ENCODE measurements around the gene WIZ.
A peak's percentile ranks its signal among the peaks of the same experiment; 100 is the strongest.
"Not testable (repeated sequence)": the region's sequence is repeated elsewhere in the genome, so short reads cannot be mapped to it uniquely, and the experiment has no call there.

WIZ gene, protein sequence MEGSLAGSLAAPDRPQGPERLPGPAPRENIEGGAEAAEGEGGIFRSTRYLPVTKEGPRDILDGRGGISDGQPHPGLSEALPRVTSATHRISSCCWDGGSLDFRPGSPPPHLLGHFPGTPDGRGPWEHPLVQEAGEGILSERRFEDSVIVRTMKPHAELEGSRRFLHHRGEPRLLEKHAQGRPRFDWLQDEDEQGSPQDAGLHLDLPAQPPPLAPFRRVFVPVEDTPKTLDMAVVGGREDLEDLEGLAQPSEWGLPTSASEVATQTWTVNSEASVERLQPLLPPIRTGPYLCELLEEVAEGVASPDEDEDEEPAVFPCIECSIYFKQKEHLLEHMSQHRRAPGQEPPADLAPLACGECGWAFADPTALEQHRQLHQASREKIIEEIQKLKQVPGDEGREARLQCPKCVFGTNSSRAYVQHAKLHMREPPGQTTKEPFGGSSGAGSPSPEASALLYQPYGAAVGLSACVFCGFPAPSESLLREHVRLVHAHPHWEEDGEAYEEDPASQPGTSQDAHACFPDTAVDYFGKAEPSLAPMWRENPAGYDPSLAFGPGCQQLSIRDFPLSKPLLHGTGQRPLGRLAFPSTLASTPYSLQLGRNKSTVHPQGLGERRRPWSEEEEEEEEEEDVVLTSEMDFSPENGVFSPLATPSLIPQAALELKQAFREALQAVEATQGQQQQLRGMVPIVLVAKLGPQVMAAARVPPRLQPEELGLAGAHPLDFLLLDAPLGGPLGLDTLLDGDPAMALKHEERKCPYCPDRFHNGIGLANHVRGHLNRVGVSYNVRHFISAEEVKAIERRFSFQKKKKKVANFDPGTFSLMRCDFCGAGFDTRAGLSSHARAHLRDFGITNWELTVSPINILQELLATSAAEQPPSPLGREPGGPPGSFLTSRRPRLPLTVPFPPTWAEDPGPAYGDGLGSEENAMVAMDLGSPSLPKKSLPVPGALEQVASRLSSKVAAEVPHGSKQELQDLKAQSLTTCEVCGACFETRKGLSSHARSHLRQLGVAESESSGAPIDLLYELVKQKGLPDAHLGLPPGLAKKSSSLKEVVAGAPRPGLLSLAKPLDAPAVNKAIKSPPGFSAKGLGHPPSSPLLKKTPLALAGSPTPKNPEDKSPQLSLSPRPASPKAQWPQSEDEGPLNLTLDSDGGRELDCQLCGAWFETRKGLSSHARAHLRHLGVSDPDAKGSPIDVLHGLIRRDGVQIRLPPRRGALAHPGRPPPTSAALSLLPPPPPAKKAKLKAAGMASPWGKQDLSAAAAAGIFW (N-terminal part only)

DNA sequence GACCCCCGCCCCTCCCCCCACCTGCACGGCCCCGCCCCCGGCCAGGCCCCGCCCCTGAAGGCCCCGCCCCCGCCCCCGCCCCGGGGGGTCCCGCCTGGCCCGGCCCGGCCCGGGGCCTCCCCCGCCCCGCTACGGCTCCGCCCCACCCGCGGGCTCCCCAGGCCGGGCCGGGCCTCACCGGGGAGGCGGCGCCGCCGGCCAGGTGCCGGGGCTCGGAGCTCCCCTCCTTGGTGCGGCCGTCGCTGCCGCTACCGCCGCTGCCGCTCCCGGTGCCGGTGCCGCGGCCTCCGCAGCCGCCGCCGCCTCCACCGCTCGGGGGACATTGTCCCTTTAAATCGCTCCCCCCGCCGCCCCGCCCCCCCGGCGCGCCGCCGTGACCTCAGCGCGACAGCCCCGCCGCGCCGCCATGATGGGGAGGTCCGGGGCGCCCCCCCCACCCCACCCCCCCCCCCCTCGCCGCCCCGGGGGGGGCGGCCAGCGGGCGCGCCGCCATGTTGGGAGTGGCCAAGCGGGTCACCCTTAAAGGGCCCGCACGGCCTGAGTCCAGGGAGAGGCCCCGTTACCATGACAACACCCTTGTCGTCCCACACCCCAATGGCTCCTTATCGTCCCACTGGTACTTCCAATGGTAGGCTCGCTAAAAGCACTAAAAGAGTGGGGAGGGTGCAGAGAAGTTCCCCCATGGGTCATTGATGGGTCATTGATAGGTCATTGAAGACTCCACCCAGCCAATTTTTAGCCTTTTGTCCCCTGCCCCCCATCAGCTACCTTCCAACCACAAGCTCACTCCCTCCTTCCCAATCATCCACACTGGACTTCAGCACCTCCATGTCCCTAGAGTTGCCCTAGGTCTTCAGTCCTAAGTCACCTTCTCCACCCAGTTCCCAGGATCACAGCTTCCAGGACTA is at the start of gene WIZ:
TSS of gene WIZ (minus strand) at position 337 of the 908 bp plus-strand sequence. CDS start 1,649 bp downstream, outside the sequence.
- DNase-seq, result peak; percentile 62

DNA sequence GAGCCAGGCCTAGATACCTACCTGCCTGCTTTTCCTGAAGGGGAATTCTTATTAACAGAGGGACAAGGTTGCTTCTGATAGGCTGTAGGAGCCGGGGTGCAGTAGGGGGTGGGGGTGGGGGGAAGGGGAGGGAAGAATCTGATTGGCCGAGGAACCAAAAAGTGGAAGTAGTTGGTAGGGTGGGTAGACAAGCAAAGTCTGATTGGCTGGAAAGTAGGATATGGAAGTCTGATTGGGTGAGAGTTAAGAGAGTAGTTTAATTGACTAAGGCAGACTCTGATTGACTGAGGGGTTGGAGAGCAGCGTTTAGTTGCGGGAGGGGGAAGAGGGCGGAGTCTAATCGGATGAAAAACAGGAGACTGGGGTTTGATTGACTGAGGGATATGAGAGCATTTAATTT is 49.2 kb upstream of the WIZ start:
- no peak for DNase-seq

DNA sequence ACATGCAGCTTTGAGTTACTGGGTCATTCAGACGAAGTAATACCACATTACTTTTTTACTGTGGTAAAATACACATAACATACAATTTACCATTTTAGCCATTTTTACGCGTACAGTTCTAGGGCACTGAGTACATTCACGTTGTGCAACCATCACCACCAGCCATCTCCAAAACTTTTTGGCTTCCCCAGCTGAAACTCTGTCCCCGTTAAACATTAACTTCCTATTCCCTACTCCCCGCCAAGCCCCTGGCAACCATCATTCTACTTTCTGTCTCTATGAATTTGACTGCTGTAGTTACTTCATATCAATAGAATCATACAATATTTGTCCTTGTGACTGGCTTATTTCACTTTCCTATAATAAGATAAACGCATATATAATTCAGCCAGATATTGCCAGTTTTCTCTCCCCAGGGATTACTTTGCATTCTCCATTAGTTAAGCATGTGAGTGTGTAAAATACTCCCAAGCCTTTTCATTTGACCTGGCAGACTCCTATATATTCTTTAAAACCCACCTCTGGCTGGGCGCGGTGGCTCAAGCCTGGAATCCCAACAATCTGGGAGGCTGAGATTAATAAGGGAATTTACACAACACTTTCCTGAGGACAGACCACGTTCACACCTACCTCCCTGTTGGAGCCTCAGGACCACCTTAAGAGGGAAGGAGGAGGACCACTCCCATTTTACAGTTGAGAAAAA is 48.6 kb upstream of the WIZ start:
- DNase-seq, result no peak

DNA sequence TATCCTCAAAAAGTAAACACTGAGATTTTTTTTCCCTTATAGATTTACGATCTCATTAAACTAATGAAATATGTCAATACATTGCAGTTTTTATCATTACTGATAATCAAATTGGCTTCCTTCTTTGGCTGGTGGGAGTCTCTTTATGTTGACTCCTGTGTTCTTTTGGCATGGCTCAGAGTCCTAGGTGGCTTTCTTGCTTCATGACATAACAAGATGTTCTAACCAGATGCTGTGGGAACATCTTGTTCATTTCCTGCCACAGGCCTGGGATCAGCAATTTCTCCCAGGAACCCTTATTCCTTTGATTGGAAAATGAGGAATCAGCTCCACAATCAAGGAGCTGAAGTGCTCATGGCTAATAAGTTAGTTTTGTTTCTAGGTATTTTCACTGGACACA is 45.4 kb upstream of the WIZ start:
- no peak for DNase-seq

DNA sequence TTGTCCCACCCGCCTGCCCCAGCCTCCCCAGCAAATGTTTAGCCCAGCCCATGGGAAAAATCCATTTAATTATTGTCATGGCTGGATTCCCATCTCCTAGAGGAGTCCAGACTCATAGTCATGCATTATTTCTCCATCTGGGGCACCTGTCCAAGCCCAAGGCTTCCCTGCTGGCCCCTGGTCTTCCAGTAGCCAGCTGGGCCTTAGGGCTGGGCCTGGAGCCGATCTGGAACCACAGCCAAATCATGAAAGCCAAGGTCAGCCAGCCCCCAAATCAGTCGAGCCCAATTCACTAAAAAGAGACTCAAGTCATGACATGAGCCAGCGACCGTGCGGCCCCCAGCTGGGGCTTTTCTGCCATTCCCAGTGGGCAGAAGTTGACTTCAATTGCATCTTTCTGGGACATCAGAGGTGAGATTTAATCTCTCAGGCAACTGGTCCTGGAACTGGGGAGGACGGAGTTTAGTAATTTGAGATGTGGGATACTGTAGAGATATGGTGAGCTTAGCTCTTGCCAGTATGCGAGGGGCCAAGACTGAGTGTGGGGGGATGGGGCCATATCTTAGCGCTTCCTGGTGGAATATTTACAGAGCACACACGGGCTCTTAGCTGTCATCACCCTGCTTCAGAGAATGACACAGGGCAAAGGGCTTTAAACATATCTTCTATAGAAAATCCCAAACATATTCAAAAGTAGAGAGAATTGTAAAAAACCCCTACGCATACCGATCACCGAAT is 38.9 kb upstream of the WIZ start:
- no peak for DNase-seq

DNA sequence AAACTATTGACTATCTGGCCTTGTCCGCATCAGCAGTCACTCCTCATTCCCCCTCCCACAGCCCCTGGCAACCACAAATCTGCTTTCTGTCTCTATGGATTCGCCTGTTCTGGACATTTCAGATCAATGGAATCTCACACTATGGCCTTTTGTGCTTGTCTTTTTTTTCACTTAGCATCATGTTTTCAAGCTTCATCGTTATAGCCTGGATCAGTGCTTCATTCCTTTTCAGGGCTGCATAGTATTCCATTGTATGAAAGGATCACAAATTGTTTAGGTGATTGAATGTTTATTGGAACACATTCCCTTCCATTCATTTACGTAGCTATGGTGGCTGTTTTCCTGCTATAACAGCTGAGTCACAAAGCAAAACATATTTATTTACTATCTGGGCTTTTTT is 37.3 kb upstream of the WIZ start:
- DNase-seq, result no peak

DNA sequence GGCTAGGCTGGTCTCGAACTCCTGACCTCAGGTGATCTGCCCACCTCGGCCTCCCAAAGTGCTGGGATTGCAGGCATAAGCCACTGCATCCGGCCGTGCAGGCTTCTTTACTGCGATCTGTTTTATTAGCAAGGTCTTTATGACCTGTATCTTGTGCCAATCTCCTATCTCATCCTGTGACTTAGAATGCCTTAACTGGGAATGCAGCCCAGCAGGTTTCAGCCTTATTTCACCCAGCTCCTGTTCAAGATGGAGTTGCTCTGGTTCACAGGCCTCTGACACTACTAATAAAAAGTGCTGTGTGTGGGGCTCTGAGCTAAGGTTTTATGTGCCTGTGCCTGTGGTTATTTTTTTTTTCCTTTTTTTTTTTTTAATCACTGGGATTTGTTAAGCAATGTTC is 36.0 kb upstream of the WIZ start:
- DNase-seq, result not testable (repeated sequence)

DNA sequence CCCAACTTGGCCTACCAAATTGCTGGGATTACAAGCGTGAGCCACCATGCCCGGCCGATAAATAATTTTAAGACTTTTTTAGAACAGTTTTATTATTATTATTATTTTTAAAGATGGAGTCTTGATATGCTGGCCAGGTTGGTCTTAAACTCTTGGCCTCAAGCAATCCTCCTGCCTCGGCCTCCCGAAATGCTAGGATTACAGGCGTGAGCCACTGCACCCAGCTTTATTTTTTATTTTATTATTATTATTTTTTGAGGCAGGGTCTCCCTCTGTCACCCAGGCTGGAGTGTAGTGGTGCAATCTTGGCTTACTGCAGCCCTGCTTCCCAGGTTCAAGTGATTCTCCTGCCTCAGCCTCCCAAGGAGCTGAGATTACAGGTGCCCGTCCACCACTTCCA is 31.2 kb upstream of the WIZ start:
- not testable (repeated sequence) for DNase-seq

DNA sequence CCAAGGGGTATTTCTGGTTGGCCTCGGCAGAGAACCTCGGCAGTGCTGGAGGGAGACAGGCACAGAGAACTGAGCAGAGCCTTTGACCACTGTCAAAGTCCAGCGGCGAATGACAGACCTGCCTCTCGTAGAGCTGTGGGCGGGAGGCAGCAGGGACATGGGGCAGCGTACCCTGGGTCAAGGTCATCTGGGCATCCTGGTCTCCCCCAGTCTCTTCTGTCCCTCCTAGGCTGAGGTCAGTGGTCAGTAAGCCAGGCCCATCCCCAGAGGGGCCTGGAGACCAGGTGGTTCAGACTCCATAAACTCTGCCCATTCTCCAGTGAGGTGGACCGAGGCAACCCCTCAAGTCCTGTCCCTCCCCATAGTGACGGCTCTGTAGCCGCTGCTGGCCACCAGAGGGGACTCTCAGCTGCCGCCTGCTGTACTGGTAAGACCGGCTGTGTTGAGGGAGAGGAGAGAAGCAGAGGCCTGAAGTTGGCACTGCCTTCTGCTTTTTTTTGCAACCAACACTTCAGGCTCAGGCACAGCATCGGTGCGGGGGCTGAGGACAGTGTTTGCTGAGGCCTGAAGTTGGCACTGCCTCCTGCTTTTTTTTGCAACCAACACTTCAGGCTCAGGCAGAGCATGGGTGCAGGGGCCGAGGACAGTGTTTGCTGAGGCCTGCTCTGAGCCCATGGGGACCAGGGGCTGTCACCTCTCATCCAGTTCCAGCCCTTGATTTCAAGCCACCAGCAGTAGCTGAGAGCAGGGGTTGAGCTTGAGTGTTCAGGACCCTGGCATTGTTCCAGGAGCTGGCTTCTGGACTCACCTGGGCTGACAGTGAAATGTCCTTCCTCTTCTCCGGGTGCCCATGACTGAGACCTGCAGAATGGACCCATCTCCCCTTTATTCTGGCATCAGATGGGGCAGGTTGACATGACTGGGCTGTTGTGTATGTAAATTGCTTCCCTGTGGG is 29.9 kb upstream of the WIZ start, which contains the start of gene PGLYRP2:
TSS of gene PGLYRP2 (minus strand) at position 111 of the 955 bp plus-strand sequence. CDS start 130 bp downstream, outside the sequence.
- peak; percentile 46 for DNase-seq

DNA sequence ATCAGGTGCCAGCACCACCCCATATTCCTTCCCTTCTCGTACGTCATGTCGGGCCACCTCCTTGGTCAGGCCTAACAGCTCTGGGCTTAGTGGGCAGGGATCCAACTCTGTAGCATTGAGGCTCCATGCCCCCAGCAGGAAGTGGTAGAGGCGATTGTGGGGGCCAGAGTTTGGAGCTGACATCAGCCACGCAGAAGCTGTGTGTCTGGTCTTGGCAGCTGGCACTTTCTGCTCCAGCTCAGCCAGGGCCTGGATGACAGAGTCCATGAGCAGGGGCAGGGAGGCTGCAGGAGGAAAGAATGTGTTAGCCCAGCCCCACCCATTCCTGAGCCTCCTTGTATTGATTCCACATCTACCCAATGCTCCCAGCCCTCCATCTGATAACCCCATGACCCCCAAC is 26.6 kb upstream of the WIZ start:
- peak; percentile 20 for DNase-seq

DNA sequence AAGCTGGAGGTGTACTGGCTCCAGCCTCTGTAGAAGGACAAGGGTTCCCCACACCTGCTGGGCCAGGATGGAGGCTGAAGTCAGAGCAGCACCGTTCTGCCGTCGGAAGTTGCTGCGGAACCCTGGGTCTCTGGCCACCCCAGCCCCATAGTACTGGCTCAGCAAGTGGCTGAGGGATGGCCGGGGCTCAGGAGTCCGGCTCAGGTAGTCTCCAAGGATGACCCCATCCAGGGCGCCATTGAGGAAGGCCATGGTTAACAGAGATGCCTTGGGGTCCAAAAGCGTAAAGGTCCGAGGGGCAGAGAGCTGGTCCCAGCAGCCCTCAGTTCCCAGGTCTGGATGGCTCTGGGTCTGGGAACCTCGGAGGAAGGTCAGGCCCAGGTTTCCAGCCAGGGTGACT is 25.9 kb upstream of the WIZ start:
- DNase-seq, result no peak

DNA sequence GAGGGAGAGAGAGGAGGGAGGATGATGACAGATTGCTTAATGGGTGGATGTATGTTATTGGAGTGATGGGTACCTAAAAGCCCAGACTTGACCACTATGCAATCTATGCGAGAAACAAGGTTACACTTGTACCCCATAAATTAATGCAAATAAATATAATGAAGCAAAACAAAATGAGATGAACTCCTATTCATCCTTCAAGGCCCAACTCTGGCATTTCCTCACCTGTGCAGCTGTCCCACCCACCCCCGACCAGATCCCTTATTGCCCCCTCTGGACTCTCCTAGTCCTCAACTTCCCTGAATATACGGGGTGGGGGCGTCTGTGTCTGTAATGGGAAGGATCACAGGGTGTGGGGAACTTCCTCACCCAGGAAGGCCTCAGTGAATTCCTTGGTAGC is 25.4 kb upstream of the WIZ start:
- no peak for DNase-seq

DNA sequence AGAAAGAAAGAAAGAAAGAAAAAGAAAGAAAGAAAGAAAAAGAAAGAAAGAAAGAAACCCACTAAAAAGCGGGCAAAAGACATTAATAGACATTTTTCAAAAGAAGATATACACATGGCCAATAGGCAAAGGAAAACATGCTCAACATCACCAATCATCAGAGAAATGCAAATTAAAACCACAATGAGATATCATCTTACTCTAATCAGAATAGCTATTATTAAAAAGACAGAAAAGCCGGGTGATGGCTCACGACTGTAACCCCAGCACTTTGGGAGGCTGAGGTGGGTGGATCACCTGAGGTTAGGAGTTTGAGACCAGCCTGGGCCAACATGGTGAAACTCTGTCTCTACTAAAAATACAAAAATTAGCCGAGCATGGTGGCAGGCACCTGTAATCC is 24.1 kb upstream of the WIZ start:
- not testable (repeated sequence) for DNase-seq

DNA sequence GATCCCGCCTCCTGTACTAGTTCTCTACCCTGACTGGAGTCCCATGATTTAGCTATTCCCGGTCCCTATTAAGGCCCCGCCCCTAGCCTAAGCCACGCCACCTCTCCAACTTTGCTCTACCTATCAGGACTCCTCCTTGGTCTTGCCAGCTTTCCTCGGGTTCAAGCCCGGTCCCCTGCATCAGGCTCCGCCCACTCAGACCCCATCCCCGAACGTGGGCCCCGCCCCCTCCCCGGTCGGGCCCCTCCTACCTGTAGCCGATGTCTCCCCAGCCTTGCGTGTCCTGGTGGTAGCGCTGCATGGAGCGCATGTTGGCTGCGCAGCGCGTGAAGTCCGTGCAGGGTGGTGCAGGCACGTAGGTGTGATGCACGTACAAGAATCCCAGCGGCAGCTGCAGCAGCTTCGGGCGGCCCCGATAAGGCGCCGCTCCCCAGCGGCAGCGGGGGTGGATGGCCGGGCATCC is 21.9 kb upstream of the WIZ start:
- no peak for DNase-seq

DNA sequence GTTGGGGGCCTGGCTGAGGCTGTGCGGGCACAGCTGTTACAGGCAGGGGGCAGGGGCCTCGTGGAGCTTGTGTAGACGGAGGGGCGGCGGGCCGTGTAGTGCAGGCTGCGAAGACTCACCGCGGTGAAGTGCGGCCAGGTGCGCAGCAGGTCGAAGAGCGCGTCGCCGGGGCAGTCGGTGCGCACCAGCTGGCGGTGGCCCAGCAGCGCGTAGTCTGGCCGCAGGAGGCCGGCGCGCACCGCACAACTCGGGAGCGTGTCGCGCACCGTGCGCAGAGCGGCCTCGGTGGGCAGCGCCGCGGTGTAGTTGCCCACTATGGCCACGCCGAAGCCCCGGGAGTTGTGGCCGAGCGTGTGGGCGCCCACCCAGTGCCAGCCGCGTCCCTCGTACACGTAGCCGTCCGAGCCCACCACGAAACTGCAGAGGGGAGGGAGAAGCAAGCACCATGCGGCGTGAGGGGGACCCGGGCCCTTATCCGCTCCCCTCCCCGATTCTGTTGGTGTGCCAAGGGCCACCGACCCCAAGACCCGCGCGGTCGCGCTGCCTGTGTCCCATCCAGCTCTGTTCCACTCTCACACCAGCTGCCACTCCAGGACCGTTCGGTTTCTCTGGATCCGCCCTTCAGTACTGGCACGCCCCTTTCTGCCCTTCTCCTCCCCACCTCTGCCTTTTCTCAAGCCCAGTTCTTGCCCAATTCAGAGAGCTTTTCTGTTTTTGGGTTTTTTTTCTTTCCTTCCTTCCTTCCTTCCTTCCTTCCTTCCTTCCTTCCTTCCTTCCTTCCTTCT is 19.9 kb upstream of the WIZ start:
- DNase-seq, result no peak

DNA sequence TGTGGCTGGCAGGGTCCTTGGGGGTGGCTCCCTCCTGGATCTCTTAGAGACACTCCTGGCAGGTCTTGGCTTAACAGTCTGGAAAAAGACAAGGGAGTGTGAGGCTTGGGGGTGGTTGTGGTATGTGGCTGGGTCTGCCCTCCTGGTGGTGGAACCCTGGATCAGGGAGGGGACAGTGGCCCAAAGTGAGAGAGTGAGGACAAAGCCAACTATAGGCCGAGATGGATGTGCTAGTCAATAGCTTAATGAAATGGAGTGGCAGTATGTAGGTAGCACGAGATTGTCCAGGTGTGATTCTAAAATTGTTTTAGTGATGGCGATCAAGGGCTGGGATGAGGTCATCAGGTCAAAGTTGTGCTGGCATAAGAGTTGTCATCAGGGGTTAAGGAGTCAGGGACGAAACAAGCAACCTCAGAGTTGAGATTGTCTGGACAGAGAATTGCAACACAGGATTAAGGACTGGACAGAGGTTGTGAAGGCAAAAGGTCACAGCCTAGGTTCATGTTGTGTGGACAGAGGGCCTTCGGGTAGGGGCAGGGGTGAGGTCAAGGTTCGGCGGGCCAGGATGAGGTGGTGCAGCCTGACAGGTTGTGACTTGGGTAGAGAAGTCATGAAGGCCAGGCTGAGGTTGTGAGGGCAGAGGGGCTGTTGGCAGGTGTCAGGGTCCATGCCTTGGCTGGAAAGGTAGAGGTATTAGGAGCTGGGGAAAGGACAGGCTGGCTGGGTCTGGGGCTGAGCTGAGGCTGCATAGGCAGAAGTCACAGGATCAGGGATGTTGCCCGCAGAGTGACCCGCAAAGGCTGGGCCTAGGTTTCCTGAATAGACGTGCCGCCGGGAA is 19.1 kb upstream of the WIZ start:
- peak; percentile 22 for DNase-seq

DNA sequence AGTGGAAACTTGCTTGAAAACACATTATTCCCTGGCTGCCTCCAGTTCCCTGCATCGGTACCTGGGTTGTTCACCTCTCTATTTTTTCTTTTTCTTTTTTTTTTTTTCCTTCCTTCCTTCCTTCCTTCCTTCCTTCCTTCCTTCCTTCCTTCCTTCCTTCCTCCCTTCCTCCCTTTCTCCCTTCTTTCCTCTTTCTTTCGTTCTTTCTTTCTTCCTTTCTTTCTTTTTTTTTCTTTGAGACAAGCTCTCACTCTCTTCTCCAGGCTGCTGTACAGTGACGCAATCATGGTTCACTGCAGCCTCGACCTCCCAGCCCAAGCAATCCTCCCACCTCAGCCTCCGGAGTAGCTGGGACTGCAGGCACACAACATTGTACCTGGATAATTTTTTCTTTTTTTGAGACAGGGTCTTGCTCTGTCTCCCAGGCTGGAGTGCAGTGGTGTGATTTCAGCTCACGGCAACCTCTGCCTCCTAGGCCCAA is 18.0 kb upstream of the WIZ start:
- DNase-seq, result no peak
